ENCODE results near the gene RERG. TPM values are rescaled to one million over a fixed set of nuclear protein-coding genes. Genes with fewer than 3 reads are reported as not detected.

Gene RERG, protein sequence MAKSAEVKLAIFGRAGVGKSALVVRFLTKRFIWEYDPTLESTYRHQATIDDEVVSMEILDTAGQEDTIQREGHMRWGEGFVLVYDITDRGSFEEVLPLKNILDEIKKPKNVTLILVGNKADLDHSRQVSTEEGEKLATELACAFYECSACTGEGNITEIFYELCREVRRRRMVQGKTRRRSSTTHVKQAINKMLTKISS
- 3.5 and 3.7 TPM in 2 replicates for total RNA-seq

DNA sequence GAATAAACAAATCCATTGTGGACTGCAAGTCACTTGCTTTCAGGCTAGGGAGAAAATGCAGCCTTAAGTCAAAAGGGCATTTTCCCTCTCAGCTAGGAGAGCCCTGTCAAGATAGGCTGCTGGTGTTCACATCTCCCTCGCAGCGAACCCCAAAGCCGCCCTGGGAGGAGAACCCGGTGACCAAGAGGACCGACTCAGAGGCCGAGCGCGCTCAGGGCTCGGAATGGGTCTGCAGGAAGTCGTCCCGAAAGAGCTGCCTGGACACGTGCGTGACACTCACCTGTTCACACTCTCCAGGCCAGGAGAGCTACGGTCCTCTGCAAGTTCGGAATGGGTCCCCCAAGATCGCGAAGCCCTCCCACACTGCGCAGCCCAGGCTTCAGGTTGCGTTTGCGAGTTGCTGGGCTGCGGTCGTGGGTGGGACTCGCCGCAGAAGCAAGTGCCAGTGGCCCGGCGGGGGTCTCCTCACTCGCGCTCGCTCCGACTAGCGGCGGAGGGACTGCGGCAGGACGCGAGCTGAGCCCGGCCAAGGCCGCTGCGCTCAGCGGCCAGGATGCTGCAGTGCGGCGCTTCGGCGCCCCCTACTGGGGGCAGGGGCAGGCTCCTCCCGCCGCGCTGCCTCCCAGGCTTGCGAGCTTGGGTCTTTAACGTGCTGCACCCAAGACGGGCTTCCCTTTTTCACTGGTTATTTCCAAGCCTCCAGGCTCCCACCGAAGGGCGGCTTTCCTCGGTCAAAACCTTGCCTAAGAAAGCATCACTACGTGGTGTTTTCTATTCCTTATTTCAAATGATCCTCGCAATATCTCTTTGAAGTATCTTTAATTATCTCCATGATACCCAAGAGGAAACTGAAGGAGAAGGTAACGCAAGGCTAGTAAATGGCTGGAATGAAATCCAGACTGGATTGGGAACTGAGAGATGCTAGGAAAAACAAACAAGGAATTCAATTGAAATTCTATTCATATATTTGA is at the start of gene RERG:
Gene RERG (minus strand): TSS at position 503 of the 971 bp plus-strand sequence. CDS start 3,928 bp downstream, outside the sequence.

Other genes starting within 250 kb of the RERG start
- not detected in 2 replicates for gene PDE6H, start 248.4 kb downstream of the RERG start, total RNA-seq
- gene PTPRO, start 101.1 kb upstream of the RERG start, total RNA-seq, result under 0.01 and 0.35 TPM in 2 replicates

All from myometrial cell (primary cell).